OCI-LY3 (cell line): ENCODE data around the gene SLX1A.
A peak's percentile ranks its signal among the peaks of the same experiment; 100 is the strongest.

ENCODE experiments used
- H2AFZ ChIP-seq: fragments of 200-600, 300-600 bp; shearing (Covaris generic); 2 replicates; pipeline ENCODE4 v1.6.0; 2014; ENCODE audit warnings: antibody characterized with exemption, low read depth, low read length
- H3K27ac ChIP-seq: fragments of 200-600, 300-600 bp; sonication (generic); 2 replicates; pipeline ENCODE4 v1.5.1; 2014; ENCODE audit warnings: mild to moderate bottlenecking, low read length, moderate library complexity, mixed read lengths
- H3K27me3 ChIP-seq: fragments of 200-600, 300-600 bp; sonication (generic); 2 replicates; pipeline ENCODE4 v1.6.1; 2014; ENCODE audit warnings: low read depth, low read length, mixed read lengths
- H3K36me3 ChIP-seq: fragments of 200-600, 300-600 bp; sonication (generic); replicated peaks from 2 replicates; pipeline ENCODE3; 2014; ENCODE audit warnings: low read depth, low read length, mixed read lengths
- H3K4me1 ChIP-seq: fragments of 300-600, 200-600 bp; sonication (generic); 2 replicates; pipeline ENCODE4 v1.6.1; 2014; ENCODE audit warnings: low read length, mixed read lengths
- H3K4me2 ChIP-seq: fragments of 200-600, 300-600 bp; sonication (generic); 2 replicates; pipeline ENCODE4 v1.6.1; 2014; ENCODE audit warnings: low read length, mixed read lengths
- H3K4me3 ChIP-seq: fragments of 300-600, 200-600 bp; sonication (generic); 2 replicates; pipeline ENCODE4 v1.5.1; 2014; ENCODE audit warnings: antibody characterized with exemption, mild to moderate bottlenecking, low read length, moderate library complexity
- H3K79me2 ChIP-seq: fragments of 300-600, 200-600 bp; shearing (Covaris generic); 2 replicates; pipeline ENCODE4 v1.6.1; 2014; ENCODE audit warnings: mild to moderate bottlenecking, low read length, mixed read lengths
- H3K9ac ChIP-seq: fragments of 300-600, 200-600 bp; shearing (Covaris generic); 2 replicates; pipeline ENCODE4 v1.6.0; 2014; ENCODE audit warnings: mild to moderate bottlenecking, low read length, moderate library complexity
- H3K9me3 ChIP-seq: fragments of 200-600, 300-600 bp; shearing (Covaris generic); 2 replicates; pipeline ENCODE4 v1.6.1; 2014; ENCODE audit warnings: low read length, mixed read lengths; ENCODE audit not compliant: insufficient read depth
- H4K20me1 ChIP-seq: fragments of 200-600, 300-600 bp; sonication (generic); 2 replicates; pipeline ENCODE4 v1.6.1; 2016; ENCODE audit warnings: low read length, mixed read lengths; ENCODE audit not compliant: insufficient read depth
- CTCF ChIP-seq: fragments of 200-600, 300-600 bp; sonication (generic); IDR thresholded peaks from 2 replicates; pipeline ENCODE4 v1.5.1; 2014; ENCODE audit warnings: antibody characterized with exemption, low read length, low read depth
- EZH2phosphoT487 ChIP-seq: fragments of 200-600 bp; shearing (Covaris generic); IDR thresholded peaks from 2 replicates; pipeline ENCODE4 v1.6.1; 2018; ENCODE audit warnings: antibody characterized with exemption, mixed run types, low read depth

SLX1A gene

GRCh38 chr16:30184891-30185682 lies 8.6 kb upstream of the SLX1A start:
- Histone ChIP-seq H3K4me3 (peak overlapping the region; percentile 94), H3K79me2 (peaks cover 57% of the 10 kb centered on the region), H3K4me2 (peak overlapping the region; percentile 100)

GRCh38 chr16:30185683-30186421 lies 7.8 kb upstream of the SLX1A start:
- no peak for TF ChIP-seq EZH2phosphoT487
- TF ChIP-seq CTCF: no peak
- Histone ChIP-seq H3K36me3 (peaks cover 41% of the 10 kb centered on the region), H4K20me1 (peaks cover 5% of the 10 kb centered on the region), H3K9me3 (no peaks in the 10 kb centered on the region), H2AFZ (no peak overlapping the region), H3K4me1 (peaks cover 46% of the 10 kb centered on the region), H3K27me3 (no peaks in the 10 kb centered on the region), H3K4me2 (peak overlapping the region; percentile 100), H3K4me3 (peak overlapping the region; percentile 94), H3K79me2 (peaks cover 57% of the 10 kb centered on the region), H3K27ac (peak overlapping the region; percentile 96), H3K9ac (peak overlapping the region; percentile 100)

More at GRCh38 chr16:30184891-30185682, 8.6 kb upstream of the SLX1A start:
- Histone ChIP-seq H3K9me3 (no peaks in the 10 kb centered on the region), H3K9ac (peak overlapping the region; percentile 100), H3K4me1 (peaks cover 46% of the 10 kb centered on the region), H3K36me3 (peaks cover 41% of the 10 kb centered on the region), H2AFZ (no peak overlapping the region), H3K27ac (peak overlapping the region; percentile 96), H3K27me3 (no peaks in the 10 kb centered on the region), H4K20me1 (peaks cover 5% of the 10 kb centered on the region)
- TF ChIP-seq CTCF: no peak
- TF ChIP-seq EZH2phosphoT487: no peak

- TF ChIP-seq CTCF: no peak
- TF ChIP-seq EZH2phosphoT487: no peak
- peak overlapping the region; percentile 94 for H3K4me3 ChIP-seq
- H3K79me2 ChIP-seq: peaks cover 57% of the 10 kb centered on the region
- H3K27ac ChIP-seq: peak overlapping the region; percentile 96
- H3K4me2 ChIP-seq: peak overlapping the region; percentile 100
- peaks cover 41% of the 10 kb centered on the region for H3K36me3 ChIP-seq
- H2AFZ ChIP-seq: no peak overlapping the region
- H3K4me1 ChIP-seq: peaks cover 46% of the 10 kb centered on the region
- H3K9me3 ChIP-seq: no peaks in the 10 kb centered on the region
- peak overlapping the region; percentile 100 for H3K9ac ChIP-seq
- no peaks in the 10 kb centered on the region for H3K27me3 ChIP-seq
- peaks cover 5% of the 10 kb centered on the region for H4K20me1 ChIP-seq
Observed at GRCh38 chr16:30186444-30186781, 7.3 kb upstream of the SLX1A start.
